PFSK-1 (cell line): Measurements from ENCODE around the gene STK32B.

Experiments
- FOXP2 ChIP-seq: optimal IDR thresholded peaks from 2 replicates; pipeline ENCODE3; 2011; ENCODE audit warnings: borderline replicate concordance, control low read depth, inconsistent platforms; ENCODE audit not compliant: insufficient read depth; ENCODE audit errors: extremely low read length, extremely low read depth
- POLR2AphosphoS5 ChIP-seq: IDR thresholded peaks from 2 replicates; pipeline ENCODE4 v1.6.1; 2012; ENCODE audit warnings: low read depth, mild to moderate bottlenecking, control low read depth, low read length, moderate library complexity
- REST ChIP-seq, 2 experiments: IDR thresholded peaks; 2 replicates each; pipeline versions ENCODE4 v1.6.1 to v1.8.0; 2011 to 2012; ENCODE audit warnings: low read depth in 2 of 2, low read length in 2 of 2, control low read depth in 1 of 2, inconsistent platforms in 1 of 2, mild to moderate bottlenecking in 1 of 2, moderate library complexity in 1 of 2; ENCODE audit not compliant: insufficient read depth in 1 of 2
- SIN3A ChIP-seq: IDR thresholded peaks from 2 replicates; pipeline ENCODE4 v1.6.1; 2012; ENCODE audit warnings: mild to moderate bottlenecking, low read length, moderate library complexity, borderline replicate concordance; ENCODE audit not compliant: insufficient read depth
- TAF1 ChIP-seq: IDR thresholded peaks from 2 replicates; pipeline ENCODE4 v1.6.1; 2012; ENCODE audit warnings: low read length, control low read depth, borderline replicate concordance; ENCODE audit not compliant: insufficient read depth

STK32B gene

GRCh38 chr4:5143306-5143861 is 92.1 kb downstream of the STK32B start:
- TF ChIP-seq POLR2AphosphoS5 (no peak), FOXP2 (no peak), SIN3A (no peak), TAF1 (no peak), REST (IDR thresholded peaks at IDR 0.05; ENCODE audit: insufficient read depth in 1 of 2, low read depth in 2 of 2, low read length in 2 of 2) (no peak)

- TF ChIP-seq FOXP2 (no peak), REST (IDR thresholded peaks at IDR 0.05; ENCODE audit: insufficient read depth in 1 of 2, low read depth in 2 of 2, low read length in 2 of 2) (no peak), POLR2AphosphoS5 (no peak), TAF1 (no peak), SIN3A (no peak)
Observed at GRCh38 chr4:5143940-5144339, 92.7 kb downstream of the STK32B start.

GRCh38 chr4:5144384-5144783 is 93.1 kb downstream of the STK32B start:
- TF ChIP-seq POLR2AphosphoS5 (no peak), REST (IDR thresholded peaks at IDR 0.05; ENCODE audit: insufficient read depth in 1 of 2, low read depth in 2 of 2, low read length in 2 of 2) (no peak), TAF1 (no peak), SIN3A (no peak), FOXP2 (no peak)

GRCh38 chr4:5146248-5146647 is 95.0 kb downstream of the STK32B start:
- TF ChIP-seq FOXP2 (no peak), REST (IDR thresholded peaks at IDR 0.05; ENCODE audit: insufficient read depth in 1 of 2, low read depth in 2 of 2, low read length in 2 of 2) (no peak), SIN3A (no peak), TAF1 (no peak), POLR2AphosphoS5 (no peak)

GRCh38 chr4:5152521-5152920 is 101.2 kb downstream of the STK32B start:
- TF ChIP-seq POLR2AphosphoS5 (no peak), TAF1 (no peak), SIN3A (no peak), REST (IDR thresholded peaks at IDR 0.05; ENCODE audit: insufficient read depth in 1 of 2, low read depth in 2 of 2, low read length in 2 of 2) (no peak), FOXP2 (no peak)
